GM12878 (cell line): ENCODE results near the gene RPP40. TPM values are rescaled to one million over a fixed set of nuclear protein-coding genes. Genes with fewer than 3 reads are reported as not detected.

ENCODE experiments used
- ATAC-seq: fragments of 200-7000 bp; cut with Tn5 transposase; 3 replicates; pipeline ENCODE4 v1.9.1; 2020; ENCODE audit warnings: mild to moderate bottlenecking, moderate library complexity
- BruUV-seq: library from RNA; stranded (reverse); fragments of 400-500 nt; replicated peaks from 2 replicates; lab custom pipeline; 2021; lab: Mats Ljungman, UMichigan
- CTCF ChIA-PET: fragments of 300-600 bp; sonication (Branson Sonifier 250); formaldehyde crosslinking; extraction: SDS; loops from one replicate; lab custom pipeline; 2021; ENCODE audit warnings: inconsistent platforms; lab: Yijun Ruan, JAX
- POLR2A ChIA-PET: fragments of 350-600 bp; formaldehyde crosslinking; extraction: SDS; loops from one replicate; lab custom pipeline; 2021; ENCODE audit warnings: inconsistent platforms; lab: Charles Lee
- RAD21 ChIA-PET: fragments of 300-600 bp; sonication (Branson Sonifier 250); formaldehyde crosslinking; loops from one replicate; lab custom pipeline; 2023; ENCODE audit warnings: antibody characterized with exemption; ENCODE audit not compliant: unreplicated experiment; lab: Charles Lee
- SMC1A ChIA-PET: fragments of 300-600 bp; sonication (Branson Sonifier 250); formaldehyde crosslinking; loops from one replicate; lab custom pipeline; 2023; ENCODE audit not compliant: unreplicated experiment, uncharacterized antibody; lab: Charles Lee
- DNase-seq: peaks from one replicate; pipeline ENCODE4 v3.0.0-alpha.2; 2011; ENCODE audit warnings: low read depth, low spot score
- FAIRE-seq: peaks from 3 replicates; lab custom pipeline; 2011; peaks lifted over from hg19 to GRCh38; lab: Jason Lieb, UNC
- H2AFZ ChIP-seq: 2 replicates; pipeline ENCODE4 v1.6.0; 2011; ENCODE audit warnings: low read depth, low read length, control low read depth; ENCODE audit not compliant: control insufficient read depth
- H3K27ac ChIP-seq: 2 replicates; pipeline ENCODE4 v1.5.1; 2011; ENCODE audit warnings: control low read depth; ENCODE audit not compliant: control insufficient read depth, insufficient read depth
- H3K27me3 ChIP-seq, 2 experiments: replicated peaks in 1 of 2; 2 replicates each; pipeline versions ENCODE4 v1.6.0 to v1.6.1; 2011; ENCODE audit warnings: low read length in 1 of 2; ENCODE audit not compliant: control insufficient read depth in 2 of 2, insufficient read depth in 2 of 2
- H3K36me3 ChIP-seq, 2 experiments: 2 replicates each; pipeline ENCODE4 v1.5.1; 2011; ENCODE audit warnings: low read length in 1 of 2; ENCODE audit not compliant: control insufficient read depth in 2 of 2, insufficient read depth in 2 of 2
- H3K4me1 ChIP-seq: 2 replicates; pipeline ENCODE4 v1.6.1; 2011; ENCODE audit warnings: mild to moderate bottlenecking, low read length, moderate library complexity, mixed read lengths; ENCODE audit not compliant: control insufficient read depth, insufficient read depth
- H3K4me2 ChIP-seq: 2 replicates; pipeline ENCODE4 v1.6.0; 2011; ENCODE audit warnings: control low read depth; ENCODE audit not compliant: control insufficient read depth, insufficient read depth
- H3K4me3 ChIP-seq: fragments of 200-600 bp; sonication (generic); 2 replicates; pipeline ENCODE4 v1.5.1; 2016
- H3K79me2 ChIP-seq: 2 replicates; pipeline ENCODE4 v1.6.0; 2011; ENCODE audit warnings: low read length; ENCODE audit not compliant: control insufficient read depth, insufficient read depth
- H3K9ac ChIP-seq: 2 replicates; pipeline ENCODE4 v1.8.0; 2011; ENCODE audit warnings: low read length, control low read depth, mixed read lengths; ENCODE audit not compliant: control insufficient read depth, insufficient read depth
- H3K9me3 ChIP-seq: replicated peaks from 3 replicates; pipeline ENCODE4 v1.5.1; 2011; ENCODE audit warnings: mild to moderate bottlenecking, low read length; ENCODE audit not compliant: control insufficient read depth, insufficient read depth
- H4K20me1 ChIP-seq: 2 replicates; pipeline ENCODE4 v1.6.0; 2011; ENCODE audit not compliant: control insufficient read depth, insufficient read depth
- ATF7 ChIP-seq: fragments of 450-650 bp; IDR thresholded peaks from 2 replicates; pipeline ENCODE4 v1.6.1; 2016; ENCODE audit warnings: low read depth, mild to moderate bottlenecking
- CBX3 ChIP-seq: fragments of 200-600 bp; sonication (generic); IDR thresholded peaks from 2 replicates; pipeline ENCODE4 v1.6.1; 2016; ENCODE audit warnings: low read depth, borderline replicate concordance
- CREM ChIP-seq: IDR thresholded peaks from 2 replicates; pipeline ENCODE4 v1.6.1; 2014; ENCODE audit warnings: antibody characterized with exemption, low read depth
- DPF2 ChIP-seq: fragments of 450-650 bp; IDR thresholded peaks from 2 replicates; pipeline ENCODE4 v1.6.1; 2017; ENCODE audit warnings: mild to moderate bottlenecking
- MYB ChIP-seq: fragments of 150-350 bp; IDR thresholded peaks from 2 replicates; pipeline ENCODE4 v1.6.1; 2014; ENCODE audit warnings: mild to moderate bottlenecking, low read depth, low read length, borderline replicate concordance
- NR2F1 ChIP-seq: fragments of 450-650 bp; conservative IDR thresholded peaks from 2 replicates; pipeline ENCODE4 v1.6.1; 2017; ENCODE audit warnings: mild to moderate bottlenecking
- TBL1XR1 ChIP-seq: IDR thresholded peaks from 2 replicates; pipeline ENCODE4 v1.6.1; 2012; ENCODE audit warnings: low read depth, low read length, improper control_type of control experiment
- WRNIP1 ChIP-seq: IDR thresholded peaks from 2 replicates; pipeline ENCODE4 v1.6.1; 2011; ENCODE audit warnings: low read depth, low read length, improper control_type of control experiment, borderline replicate concordance
- ZBTB33 ChIP-seq: fragments of 450-650 bp; IDR thresholded peaks from 2 replicates; pipeline ENCODE4 v1.6.1; 2017; ENCODE audit warnings: mild to moderate bottlenecking
- ZNF24 ChIP-seq: fragments of 450-650 bp; IDR thresholded peaks from 2 replicates; pipeline ENCODE4 v1.6.1; 2017; ENCODE audit warnings: antibody characterized with exemption, mild to moderate bottlenecking
- WGBS: methylation state at CpG from one replicate; pipeline ENCODE4 v1.1.6; 2016; ENCODE audit warnings: low lambda C conversion rate; ENCODE audit not compliant: insufficient replicate concordance, insufficient coverage; ENCODE audit errors: missing lambda C conversion rate; 5-methylcytosine and 5-hydroxymethylcytosine counted together
- in situ Hi-C: fragments of 300-500 bp; cut with MboI; formaldehyde crosslinking; loops from 9 replicates; pipeline ENCODE4 v1.14.3; 2018; ENCODE audit warnings: mixed read lengths
- intact Hi-C: fragments of 100-400 bp; cut with micrococcal nuclease; formaldehyde crosslinking; loops from one replicate; pipeline ENCODE4 v1.14.2; 2022; ENCODE audit not compliant: unreplicated experiment
- polyA plus RNA-seq, 11 experiments: library from polyadenylated mRNA; depleted of rRNA in 4 of 11; unstranded in 6 of 11; stranded (reverse) in 5 of 11; fragments of >200 nt; fragmentation: Nextera tagmentation in 4 of 11; fragmentation: Illumina TruSeq in 1 of 11; extraction: Ambion mirVana in 4 of 11; extraction: Trizol in 1 of 11; gene quantifications; 1 replicate in 1 of 11; 2 replicates in 10 of 11; pipeline versions ENCODE4 v1.2.1 to v1.2.3, GENCODE V29; 2011 to 2016; ENCODE audit warnings: inconsistent platforms in 2 of 11, missing spikeins in 2 of 11, low read depth in 1 of 11
- total RNA-seq, 4 experiments: library from RNA; depleted of rRNA in 3 of 4; stranded (reverse); fragments of >200 nt in 3 of 4; fragmentation: Illumina TruSeq in 1 of 4; extraction: Trizol in 1 of 4; gene quantifications; 2 replicates each; pipeline versions ENCODE4 v1.2.1 to v1.2.3, GENCODE V29; 2013 to 2021
- TF ChIP-seq, protein P1 (sequence below): IDR thresholded peaks from 2 replicates; pipeline ENCODE4 v1.6.1; 2012; ENCODE audit warnings: low read depth, low read length, improper control_type of control experiment

The RPP40 gene
- total and polyA plus RNA-seq, 10 of the 15 experiments (the other 5 are each of a cell fraction or from before 2014, with no cell fraction given) = 5.6 to 46.3 (median 21.7) TPM

GRCh38 chr6:5050009-5050408 is 46.2 kb upstream of the RPP40 start (continued):
- no peak for TF ChIP-seq WRNIP1
- no peak for TF ChIP-seq NR2F1
- no peak for TF ChIP-seq CREM
- TF ChIP-seq, protein P1, sequence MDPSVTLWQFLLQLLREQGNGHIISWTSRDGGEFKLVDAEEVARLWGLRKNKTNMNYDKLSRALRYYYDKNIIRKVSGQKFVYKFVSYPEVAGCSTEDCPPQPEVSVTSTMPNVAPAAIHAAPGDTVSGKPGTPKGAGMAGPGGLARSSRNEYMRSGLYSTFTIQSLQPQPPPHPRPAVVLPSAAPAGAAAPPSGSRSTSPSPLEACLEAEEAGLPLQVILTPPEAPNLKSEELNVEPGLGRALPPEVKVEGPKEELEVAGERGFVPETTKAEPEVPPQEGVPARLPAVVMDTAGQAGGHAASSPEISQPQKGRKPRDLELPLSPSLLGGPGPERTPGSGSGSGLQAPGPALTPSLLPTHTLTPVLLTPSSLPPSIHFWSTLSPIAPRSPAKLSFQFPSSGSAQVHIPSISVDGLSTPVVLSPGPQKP = no peak
- TF ChIP-seq ATF7 = no peak
- no peak for TF ChIP-seq TBL1XR1
- no peak for TF ChIP-seq ZBTB33
- TF ChIP-seq ZNF24 = no peak
- TF ChIP-seq CBX3 = no peak
- TF ChIP-seq DPF2 = no peak
- TF ChIP-seq, all 136 proteins: peak for 0

DNA sequence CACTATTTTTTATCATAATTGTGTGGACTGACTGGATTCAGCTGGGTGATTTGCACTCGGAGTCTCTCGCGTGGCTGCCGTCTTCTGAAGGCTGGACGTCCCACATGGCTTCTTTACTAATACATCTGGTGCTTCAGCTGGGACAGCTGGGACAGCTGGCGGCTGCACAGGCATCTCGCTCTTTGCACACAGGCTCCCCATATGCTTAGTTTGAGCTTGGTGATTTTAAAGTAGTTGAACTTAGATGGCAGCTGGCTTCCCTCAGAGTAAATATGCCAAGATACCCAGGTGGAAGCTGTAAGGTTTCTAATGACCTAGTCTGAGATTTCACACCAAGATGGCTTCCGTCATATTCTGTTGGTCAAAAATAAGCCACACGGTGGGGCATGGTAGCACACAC is 42.6 kb upstream of the RPP40 start:
- no peak for DNase-seq
- no peak overlapping the region for H3K4me3 ChIP-seq
- no peak overlapping the region for H2AFZ ChIP-seq
- H3K27me3 ChIP-seq = no peaks in the 10 kb centered on the region
- ChIA-PET SMC1A (no interaction called here), POLR2A (no interaction called here), CTCF (interaction anchor here (1.1 kb wide), 1 partner anchor 15 kb away, joined by 4 read pairs; no protein-coding TSS in a partner anchor), RAD21 (no interaction called here)
- no peak for FAIRE-seq
- no peak overlapping the region for H3K27ac ChIP-seq
- in situ Hi-C loops (no loop called here), intact Hi-C loops (no loop called here)
- ATAC-seq = no peak
- no peak for TF ChIP-seq MYB
- WGBS = 92% methylated on average over 9 of the region's 9 CpGs
- no TSS peak for BruUV-seq
- no peak overlapping the region for H3K9ac ChIP-seq
- H3K4me2 ChIP-seq = no peak overlapping the region
- no peaks in the 10 kb centered on the region for H3K4me1 ChIP-seq
- no peaks in the 10 kb centered on the region for H3K79me2 ChIP-seq
- no peaks in the 10 kb centered on the region for H4K20me1 ChIP-seq
- H3K9me3 ChIP-seq = peaks cover 2% of the 10 kb centered on the region
- H3K36me3 ChIP-seq = no peaks in the 10 kb centered on the region
